ENCODE results near the gene BBS9. TPM values are rescaled to one million over a fixed set of nuclear protein-coding genes. Genes with fewer than 3 reads are reported as not detected.
"Not testable (repeated sequence)": the region's sequence is repeated elsewhere in the genome, so short reads cannot be mapped to it uniquely, and the experiment has no call there.

Gene BBS9
- polyA plus RNA-seq, 4 donors, result 15.1 to 17.9 (median 16.9) TPM

GRCh38 chr7:33261585-33261984 lies 132.2 kb downstream of the BBS9 start:
- DNase-seq (ENCODE audit: low read depth in 4 of 4, low spot score in 3 of 4), result no peak

- no peak for DNase-seq (ENCODE audit: low read depth in 4 of 4, low spot score in 3 of 4)
Observed at GRCh38 chr7:33262476-33262875, 133.1 kb downstream of the BBS9 start.

- not testable (repeated sequence) for DNase-seq (ENCODE audit: low read depth in 4 of 4, low spot score in 3 of 4)
Observed at GRCh38 chr7:33271839-33272371, 142.5 kb downstream of the BBS9 start.

- DNase-seq (ENCODE audit: low read depth in 4 of 4, low spot score in 3 of 4), result no peak
Observed at GRCh38 chr7:33273356-33273755, 144.0 kb downstream of the BBS9 start.

GRCh38 chr7:33276325-33276724 lies 147.0 kb downstream of the BBS9 start:
- DNase-seq (ENCODE audit: low read depth in 4 of 4, low spot score in 3 of 4), result no peak

- DNase-seq (ENCODE audit: low read depth in 4 of 4, low spot score in 3 of 4), result no peak
Observed at GRCh38 chr7:33276729-33277128, 147.4 kb downstream of the BBS9 start.

GRCh38 chr7:33278095-33278494 lies 148.7 kb downstream of the BBS9 start:
- DNase-seq (ENCODE audit: low read depth in 4 of 4, low spot score in 3 of 4), result no peak

- DNase-seq (ENCODE audit: low read depth in 4 of 4, low spot score in 3 of 4), result peak; percentile 1 to 43 (median 30)
Observed at GRCh38 chr7:33286501-33286900, 157.1 kb downstream of the BBS9 start.

- DNase-seq (ENCODE audit: low read depth in 4 of 4, low spot score in 3 of 4), result no peak
Observed at GRCh38 chr7:33287738-33288137, 158.4 kb downstream of the BBS9 start.

- DNase-seq (ENCODE audit: low read depth in 4 of 4, low spot score in 3 of 4), result no peak
Observed at GRCh38 chr7:33298848-33299247, 169.5 kb downstream of the BBS9 start.

- DNase-seq (ENCODE audit: low read depth in 4 of 4, low spot score in 3 of 4), result no peak
Observed at GRCh38 chr7:33299425-33299824, 170.1 kb downstream of the BBS9 start.

GRCh38 chr7:33300131-33300530 lies 170.8 kb downstream of the BBS9 start:
- no peak for DNase-seq (ENCODE audit: low read depth in 4 of 4, low spot score in 3 of 4)

GRCh38 chr7:33300742-33301141 lies 171.4 kb downstream of the BBS9 start:
- DNase-seq (ENCODE audit: low read depth in 4 of 4, low spot score in 3 of 4), result no peak

GRCh38 chr7:33303978-33304557 lies 174.7 kb downstream of the BBS9 start:
- not testable (repeated sequence) for DNase-seq (ENCODE audit: low read depth in 4 of 4, low spot score in 3 of 4)

GRCh38 chr7:33307205-33307604 lies 177.8 kb downstream of the BBS9 start:
- no peak for DNase-seq (ENCODE audit: low read depth in 4 of 4, low spot score in 3 of 4)

GRCh38 chr7:33310546-33310945 lies 181.2 kb downstream of the BBS9 start:
- DNase-seq (ENCODE audit: low read depth in 4 of 4, low spot score in 3 of 4), result no peak

- no peak for DNase-seq (ENCODE audit: low read depth in 4 of 4, low spot score in 3 of 4)
Observed at GRCh38 chr7:33325754-33326484, 196.6 kb downstream of the BBS9 start.

GRCh38 chr7:33326485-33326848 lies 197.1 kb downstream of the BBS9 start:
- no peak for DNase-seq (ENCODE audit: low read depth in 4 of 4, low spot score in 3 of 4)

- no peak for DNase-seq (ENCODE audit: low read depth in 4 of 4, low spot score in 3 of 4)
Observed at GRCh38 chr7:33327427-33327826, 198.1 kb downstream of the BBS9 start.

GRCh38 chr7:33334349-33334748 lies 205.0 kb downstream of the BBS9 start:
- DNase-seq (ENCODE audit: low read depth in 4 of 4, low spot score in 3 of 4), result no peak

GRCh38 chr7:33336820-33337219 lies 207.5 kb downstream of the BBS9 start:
- DNase-seq (ENCODE audit: low read depth in 4 of 4, low spot score in 3 of 4), result no peak

- no peak for DNase-seq (ENCODE audit: low read depth in 4 of 4, low spot score in 3 of 4)
Observed at GRCh38 chr7:33339074-33339790, 209.9 kb downstream of the BBS9 start.

Measured in right renal pelvis (tissue), 4 donors.